ENCODE data around the gene HIC1.
"Not testable (repeated sequence)": the region's sequence is repeated elsewhere in the genome, so short reads cannot be mapped to it uniquely, and the experiment has no call there.

The HIC1 gene, protein sequence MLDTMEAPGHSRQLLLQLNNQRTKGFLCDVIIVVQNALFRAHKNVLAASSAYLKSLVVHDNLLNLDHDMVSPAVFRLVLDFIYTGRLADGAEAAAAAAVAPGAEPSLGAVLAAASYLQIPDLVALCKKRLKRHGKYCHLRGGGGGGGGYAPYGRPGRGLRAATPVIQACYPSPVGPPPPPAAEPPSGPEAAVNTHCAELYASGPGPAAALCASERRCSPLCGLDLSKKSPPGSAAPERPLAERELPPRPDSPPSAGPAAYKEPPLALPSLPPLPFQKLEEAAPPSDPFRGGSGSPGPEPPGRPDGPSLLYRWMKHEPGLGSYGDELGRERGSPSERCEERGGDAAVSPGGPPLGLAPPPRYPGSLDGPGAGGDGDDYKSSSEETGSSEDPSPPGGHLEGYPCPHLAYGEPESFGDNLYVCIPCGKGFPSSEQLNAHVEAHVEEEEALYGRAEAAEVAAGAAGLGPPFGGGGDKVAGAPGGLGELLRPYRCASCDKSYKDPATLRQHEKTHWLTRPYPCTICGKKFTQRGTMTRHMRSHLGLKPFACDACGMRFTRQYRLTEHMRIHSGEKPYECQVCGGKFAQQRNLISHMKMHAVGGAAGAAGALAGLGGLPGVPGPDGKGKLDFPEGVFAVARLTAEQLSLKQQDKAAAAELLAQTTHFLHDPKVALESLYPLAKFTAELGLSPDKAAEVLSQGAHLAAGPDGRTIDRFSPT

DNA sequence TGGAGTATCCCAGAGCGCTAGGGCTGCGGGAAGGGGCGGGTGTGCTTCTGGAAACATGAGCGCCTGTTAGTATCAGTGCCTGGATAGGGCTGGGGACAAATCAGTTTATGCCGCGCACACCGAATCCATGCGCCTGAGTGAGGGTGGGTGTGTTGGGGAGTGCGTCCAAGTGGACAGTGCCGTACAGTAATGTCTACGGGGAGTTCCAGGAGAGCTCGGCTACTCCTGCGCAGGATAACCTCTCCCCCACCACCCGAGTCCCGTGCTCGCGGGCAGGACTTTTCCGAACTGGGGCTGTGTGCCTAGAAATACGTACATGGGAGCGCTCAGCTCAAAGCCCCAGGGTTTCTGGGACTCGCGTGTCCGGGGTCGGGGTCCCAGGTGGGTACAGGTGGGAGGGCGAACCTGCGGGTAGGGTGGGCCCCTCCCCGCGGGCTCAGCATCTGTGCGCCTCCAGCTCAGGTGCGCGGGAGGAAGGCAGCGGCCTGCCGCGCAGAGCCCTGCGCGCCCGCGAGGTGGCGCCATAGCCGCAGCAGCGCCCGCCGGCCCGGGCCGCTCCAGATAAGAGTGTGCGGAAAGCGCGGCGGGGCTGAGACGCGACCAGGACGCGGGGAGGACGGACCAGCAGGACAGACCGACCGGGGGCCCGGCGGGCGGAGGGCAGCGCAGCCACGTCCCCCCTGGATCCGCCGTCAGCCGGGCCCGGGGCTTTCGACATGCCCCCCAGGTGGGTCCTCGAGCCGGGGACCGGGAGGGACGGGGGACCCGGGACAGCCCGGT is at the start of gene HIC1:
TSS of gene HIC1 (plus strand) at position 592 of the 780 bp plus-strand sequence. CDS start 1,588 bp downstream, outside the sequence.
- in situ Hi-C loops (cut with MboI; ENCODE audit: low sequenced_read_pairs) = no loop called here

DNA sequence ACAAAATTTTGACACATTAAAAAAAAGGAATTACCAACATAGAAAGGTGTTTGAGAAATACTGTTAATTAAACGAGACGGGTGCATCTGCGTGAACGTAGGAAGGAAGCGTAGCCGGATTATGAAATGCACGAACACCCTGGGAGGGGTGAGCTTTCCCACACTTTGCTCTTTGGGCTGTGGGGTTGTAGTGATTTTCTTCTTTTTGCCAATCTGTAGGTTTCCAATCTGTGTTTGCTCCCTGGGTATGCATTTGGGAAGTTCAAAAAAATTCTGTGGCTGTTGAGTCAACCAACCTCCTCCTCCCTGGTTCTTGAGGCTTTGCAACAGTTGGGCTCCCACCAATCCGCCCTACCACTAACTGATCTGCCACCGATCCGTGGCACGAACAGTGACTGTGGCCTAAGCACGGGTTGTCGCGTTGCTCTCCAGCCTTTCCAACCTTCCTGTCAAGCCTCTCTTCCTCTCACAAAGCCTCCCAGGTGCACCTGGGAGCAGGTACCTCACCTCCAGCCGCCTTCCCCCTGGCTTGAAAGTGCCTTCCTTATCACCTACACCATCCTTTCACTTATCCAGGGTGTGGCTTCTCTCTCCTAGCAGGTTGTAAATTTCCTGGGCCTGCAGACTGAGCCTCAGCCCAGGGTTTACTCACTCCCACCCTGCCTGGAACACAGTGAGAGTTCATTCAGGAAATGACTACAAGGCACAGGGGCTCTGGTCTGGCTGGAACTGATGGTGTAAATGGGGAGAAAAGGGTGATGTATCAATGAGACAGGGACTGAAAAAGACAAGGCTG is 46.4 kb upstream of the HIC1 start:
- in situ Hi-C loops (cut with MboI; ENCODE audit: low sequenced_read_pairs) = no loop called here

DNA sequence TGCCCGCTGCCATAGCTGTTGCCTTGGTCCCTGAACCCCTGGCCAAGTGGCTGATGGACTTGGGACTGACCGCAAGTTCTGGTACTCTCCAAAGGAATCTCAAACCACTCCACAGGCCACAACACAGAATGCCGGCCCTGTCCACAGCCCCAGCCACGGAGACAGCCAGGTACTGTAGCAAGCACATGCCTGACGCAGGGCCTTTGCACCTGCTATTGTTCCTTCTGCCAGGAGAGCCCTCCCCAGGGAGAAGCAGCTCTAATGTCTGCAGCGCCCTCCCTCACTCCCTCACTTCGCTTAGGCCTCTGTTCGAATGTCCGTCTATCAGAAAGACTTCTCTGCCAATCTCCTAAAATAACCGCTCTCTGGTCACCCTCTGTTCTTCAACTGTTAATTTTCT is 45.2 kb upstream of the HIC1 start:
- in situ Hi-C loops (cut with MboI; ENCODE audit: low sequenced_read_pairs) = no loop called here

DNA sequence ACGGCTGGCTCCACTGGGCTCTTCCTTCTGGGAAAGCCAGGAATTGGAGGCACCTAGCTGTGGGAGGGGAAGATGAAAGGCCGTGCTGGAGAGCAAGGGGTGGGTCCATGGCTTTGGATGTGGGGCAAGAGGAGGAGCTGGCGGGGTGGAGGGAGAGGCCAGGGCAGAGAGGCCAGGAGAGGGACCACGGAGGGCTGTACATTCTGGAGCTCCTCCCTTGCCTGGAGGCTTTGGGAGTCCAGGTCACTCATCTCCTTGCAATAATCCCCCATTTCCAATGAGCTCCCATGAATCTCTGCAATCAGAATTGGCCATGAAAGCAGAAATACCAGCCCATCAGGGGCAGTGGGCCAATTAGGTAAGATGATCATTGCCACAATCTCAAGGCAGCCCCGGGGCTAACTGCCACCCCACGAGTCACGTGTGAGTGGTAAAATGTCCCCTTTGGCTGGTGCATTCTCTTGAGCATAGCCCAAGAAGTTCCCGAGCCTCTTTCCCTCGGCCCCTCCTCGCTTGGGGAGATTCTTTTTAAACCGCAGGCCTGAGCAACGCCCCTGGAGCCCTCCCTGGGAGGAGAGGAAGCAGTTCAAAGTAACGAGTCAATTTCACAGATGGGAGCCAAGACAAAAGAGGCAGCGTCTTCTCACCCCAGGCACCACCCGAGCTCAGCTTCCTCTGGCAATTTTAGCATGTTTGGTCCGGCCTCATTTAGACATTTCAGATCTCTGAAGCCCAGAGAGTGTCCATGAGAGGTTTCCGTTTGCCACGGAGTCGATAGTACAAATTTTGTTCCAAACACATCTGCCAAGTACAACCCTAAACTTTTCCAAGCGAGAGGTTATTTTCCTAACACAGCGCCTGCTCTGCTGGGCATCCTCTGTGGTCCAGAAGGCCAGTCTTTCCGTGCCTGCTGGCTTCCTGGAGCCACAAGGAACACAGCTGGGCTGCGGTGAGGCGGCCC is 43.2 kb upstream of the HIC1 start:
- in situ Hi-C loops (cut with MboI; ENCODE audit: low sequenced_read_pairs) = no loop called here

DNA sequence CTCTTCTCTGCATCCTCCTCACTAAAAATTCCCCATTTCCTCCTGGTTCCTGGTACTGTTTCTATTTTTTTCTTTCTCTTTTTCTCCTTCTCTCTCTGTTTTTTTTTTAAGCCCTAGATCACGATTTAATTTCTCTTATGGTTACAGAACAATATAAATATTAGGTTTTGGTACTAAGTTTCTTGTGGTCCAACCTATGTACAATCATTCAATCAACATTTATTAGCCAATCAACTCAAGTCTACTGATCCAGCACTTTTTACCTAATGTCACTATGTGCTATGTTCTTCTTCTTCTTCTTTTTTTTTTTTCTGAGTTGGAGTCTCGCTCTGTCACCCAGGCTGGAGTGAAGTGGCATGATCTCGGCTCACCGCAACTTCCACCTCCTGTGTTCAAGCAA is 42.4 kb upstream of the HIC1 start:
- in situ Hi-C loops (cut with MboI; ENCODE audit: low sequenced_read_pairs) = no loop called here

DNA sequence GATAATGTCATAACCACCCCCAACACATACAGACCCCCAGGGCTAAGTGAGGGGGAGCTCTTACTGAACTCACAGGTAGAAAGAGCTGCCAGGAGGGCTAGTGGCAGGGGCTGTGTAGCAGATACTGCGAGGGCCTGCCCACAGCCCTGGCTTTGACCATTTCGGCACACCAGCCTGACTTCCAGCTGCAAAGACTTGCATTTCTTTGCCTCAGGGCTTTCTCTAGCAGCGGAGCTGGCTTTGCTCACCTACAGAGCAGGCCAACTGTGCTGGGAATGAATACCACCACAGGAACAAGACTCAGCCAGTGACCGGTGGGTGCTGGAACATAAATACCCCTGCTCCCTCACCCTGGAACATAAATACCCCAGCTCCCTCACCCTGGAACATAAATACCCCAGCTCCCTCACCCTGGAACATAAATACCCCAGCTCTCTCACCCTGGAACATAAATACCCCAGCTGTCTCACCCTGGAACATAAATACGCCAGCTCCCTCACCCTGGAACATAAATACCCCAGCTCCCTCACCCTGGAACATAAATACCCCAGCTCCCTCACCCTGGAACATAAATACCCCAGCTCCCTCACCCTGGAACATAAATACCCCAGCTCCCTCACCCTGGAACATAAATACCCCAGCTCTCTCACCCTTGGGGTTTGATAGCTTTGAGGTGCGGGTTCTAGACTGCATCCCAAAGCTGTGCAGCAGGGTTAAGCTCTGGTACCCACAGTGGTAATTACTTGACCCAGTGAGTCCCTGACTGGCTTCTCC is 41.5 kb upstream of the HIC1 start:
- in situ Hi-C loops (cut with MboI; ENCODE audit: low sequenced_read_pairs) = not testable (repeated sequence)

DNA sequence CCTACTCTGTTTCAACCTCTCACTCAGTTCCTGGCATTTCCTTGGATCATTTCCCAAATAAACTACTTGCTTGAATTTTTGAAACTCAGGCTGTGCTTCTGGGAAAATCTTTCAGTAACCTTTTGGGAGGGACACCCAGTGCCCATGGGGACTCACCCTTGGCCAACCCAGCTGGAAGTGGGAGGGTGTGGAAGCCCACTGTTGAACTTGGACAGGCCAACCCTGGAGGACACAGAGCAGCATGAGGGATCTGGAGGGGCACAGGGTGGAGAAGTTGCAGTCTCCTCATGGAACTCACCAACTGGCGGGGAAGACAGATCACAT is 40.9 kb upstream of the HIC1 start:
- in situ Hi-C loops (cut with MboI; ENCODE audit: low sequenced_read_pairs) = no loop called here

DNA sequence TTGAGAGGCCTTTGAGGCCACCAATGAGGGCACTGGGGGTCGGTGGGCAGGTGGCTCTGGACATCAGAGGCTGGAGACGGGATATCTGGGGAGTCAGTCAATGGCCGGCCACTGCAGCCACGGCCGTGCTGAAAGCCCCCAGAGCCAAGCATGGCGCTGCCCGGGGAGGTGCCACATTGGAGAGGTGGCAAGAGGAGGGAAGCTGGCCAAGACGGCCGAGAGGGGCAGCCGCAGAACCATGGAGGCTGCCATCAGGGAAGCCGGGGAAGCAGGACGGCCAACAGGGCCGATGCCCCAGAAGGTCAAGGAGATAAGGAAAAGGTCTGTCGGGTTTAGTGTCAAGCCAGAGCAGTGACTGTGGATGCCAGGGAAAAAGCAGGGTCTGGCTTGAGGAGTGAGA is 39.6 kb upstream of the HIC1 start:
- in situ Hi-C loops (cut with MboI; ENCODE audit: low sequenced_read_pairs) = no loop called here

DNA sequence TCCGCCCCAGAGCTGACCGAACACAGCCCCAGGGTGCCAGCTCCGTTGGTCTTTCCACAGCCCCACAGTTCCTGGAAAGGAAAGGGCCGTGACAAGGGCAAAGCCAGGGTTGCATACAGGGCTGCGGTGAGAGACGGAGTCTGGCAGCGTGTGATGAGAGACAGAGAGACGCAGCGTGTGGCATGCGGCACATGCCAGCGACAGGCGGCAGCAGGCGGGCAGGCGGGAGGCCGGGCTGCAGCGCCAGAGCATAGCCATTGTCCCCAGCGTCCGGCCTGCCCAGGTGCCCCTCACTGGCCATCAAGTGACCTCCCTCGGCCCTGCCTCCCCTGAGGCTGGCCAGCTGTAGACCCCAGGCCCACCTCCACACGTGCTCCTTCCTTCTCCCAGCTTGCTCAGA is 38.4 kb upstream of the HIC1 start:
- in situ Hi-C loops (cut with MboI; ENCODE audit: low sequenced_read_pairs) = no loop called here

DNA sequence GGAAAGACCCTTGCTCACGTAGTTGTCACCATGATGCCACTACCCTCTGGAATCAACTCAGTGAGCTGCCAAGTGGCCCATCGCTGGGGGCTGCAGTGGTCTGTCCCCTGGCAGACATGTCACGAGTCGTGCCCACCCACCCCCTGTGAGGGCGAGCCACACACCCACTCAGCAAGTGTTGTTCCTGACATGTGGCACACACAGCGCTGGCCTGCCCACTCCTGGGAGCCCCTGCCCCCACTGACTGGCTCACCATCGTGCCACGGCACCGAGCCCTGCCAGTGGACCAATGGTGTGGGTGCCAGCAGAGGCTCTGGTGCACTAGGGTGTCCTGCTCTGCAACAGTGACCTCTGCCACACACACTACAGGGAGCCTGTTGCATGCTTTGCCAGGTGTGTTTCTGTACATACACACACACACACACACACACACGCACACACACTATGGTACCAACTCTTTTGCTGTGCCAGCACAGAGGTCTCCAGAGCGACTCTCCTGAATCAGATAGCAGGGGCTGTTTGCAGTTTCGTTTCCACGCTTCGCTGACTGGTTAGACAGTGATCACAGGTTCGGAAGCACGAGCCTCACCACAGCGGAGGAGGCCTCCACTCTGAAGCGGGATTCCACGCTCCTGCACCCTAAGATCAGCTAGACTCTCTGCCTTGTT is 37.5 kb upstream of the HIC1 start:
- in situ Hi-C loops (cut with MboI; ENCODE audit: low sequenced_read_pairs) = no loop called here

DNA sequence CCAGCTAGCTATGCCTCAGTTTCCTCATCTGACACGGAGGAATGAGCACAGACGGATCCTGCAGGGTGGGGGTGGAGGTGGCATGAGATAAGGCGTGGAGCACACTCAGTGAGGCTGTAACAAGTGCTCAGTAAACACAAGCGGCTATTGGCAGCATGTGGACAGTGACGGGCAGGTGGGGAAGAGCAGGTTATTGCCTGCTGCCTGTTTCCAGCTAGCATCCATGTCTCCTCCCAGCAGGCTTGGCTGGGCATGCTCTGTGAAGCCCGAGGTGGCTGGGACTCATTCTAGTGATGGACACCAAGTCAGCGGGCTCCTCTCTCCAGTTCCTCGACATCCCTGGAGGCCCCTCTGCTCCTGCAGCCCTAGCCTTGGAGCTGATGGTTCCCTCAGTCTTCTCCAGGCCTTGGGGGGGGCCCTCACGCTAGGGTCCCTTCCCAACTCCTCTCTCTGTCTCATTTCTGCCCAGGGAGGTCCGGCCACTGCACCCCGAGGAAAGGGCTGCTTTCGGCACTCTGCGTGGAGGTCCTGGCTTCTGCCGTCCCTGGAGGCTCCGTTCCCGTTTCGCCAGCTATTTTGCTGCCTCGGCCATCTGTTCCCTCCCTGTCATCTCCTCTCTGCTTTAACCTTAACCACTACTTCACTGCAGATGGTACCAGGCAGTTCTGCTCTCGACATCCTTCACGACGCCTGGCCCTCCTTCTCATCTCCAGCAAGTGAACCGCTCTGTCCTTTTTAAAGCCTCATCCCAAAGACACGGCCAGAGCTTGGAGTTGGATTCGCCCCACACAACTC is 36.0 kb upstream of the HIC1 start:
- in situ Hi-C loops (cut with MboI; ENCODE audit: low sequenced_read_pairs) = no loop called here

DNA sequence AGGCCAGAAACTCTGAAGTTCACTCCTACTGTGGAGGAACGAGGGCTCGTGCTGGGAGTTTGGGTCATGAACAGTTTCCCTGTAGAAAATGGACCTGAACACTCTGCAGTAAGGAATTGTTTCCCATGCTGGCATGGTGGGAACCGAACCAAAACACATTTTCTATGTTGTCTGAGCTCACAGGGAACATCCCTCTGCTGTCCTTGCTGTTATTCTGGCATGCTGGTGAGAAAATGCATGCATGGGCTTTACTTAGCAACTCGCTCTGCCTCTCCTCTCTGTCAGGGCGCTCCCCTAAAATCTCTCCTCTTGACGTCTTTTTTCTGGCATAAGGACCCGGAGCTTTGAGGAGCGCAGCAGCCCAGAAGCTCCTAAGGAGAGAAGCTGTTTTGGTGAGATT is 35.2 kb upstream of the HIC1 start:
- in situ Hi-C loops (cut with MboI; ENCODE audit: low sequenced_read_pairs) = no loop called here

DNA sequence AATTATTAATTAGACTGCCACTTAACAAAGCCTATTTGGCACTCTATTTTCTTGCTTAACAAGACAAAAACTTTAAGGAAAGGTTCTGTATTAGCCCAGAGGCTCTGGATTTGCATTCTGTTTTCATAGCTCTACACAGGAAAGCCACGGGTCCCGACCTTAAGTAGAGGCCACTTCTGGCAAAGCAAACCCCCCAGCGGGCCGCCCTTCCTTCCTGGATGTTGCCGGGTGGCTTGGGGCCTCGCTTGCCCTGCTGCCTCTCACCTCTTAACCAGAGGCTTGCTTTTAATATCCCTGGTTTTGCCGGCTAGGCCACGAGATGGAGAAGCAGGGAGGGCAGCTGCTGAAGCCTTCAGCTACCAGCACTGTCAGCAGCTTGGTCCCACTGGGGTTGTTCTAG is 34.2 kb upstream of the HIC1 start:
- in situ Hi-C loops (cut with MboI; ENCODE audit: low sequenced_read_pairs) = no loop called here

DNA sequence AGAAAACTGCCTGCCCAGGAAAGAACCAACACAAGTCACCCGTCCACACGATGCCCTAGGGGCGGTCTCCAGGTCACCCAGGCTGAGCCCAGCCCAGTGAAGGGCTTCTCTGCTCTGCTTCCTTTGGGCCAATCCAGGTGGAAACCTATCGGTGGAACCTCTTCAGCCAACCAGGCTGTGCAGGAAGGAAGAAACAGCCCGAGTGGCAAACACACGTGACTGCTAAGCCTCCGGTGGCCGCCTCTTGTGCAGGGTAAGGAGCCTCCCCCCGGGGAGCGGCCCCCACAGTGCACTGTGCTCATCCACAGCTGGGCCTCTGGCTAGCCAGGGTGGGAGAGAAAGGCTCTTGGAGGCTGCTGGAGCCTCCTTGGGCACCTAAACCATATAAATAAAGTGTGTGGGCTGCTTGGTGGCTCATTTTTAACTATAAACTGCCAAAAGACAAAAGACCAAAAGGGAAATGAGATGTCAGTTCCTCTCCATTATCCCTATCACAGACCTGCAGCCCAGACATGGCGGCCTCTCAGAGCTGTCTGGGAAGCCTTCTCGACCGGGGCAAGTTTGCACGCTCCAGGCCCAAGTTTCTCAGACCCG is 32.2 kb upstream of the HIC1 start:
- in situ Hi-C loops (cut with MboI; ENCODE audit: low sequenced_read_pairs) = no loop called here

DNA sequence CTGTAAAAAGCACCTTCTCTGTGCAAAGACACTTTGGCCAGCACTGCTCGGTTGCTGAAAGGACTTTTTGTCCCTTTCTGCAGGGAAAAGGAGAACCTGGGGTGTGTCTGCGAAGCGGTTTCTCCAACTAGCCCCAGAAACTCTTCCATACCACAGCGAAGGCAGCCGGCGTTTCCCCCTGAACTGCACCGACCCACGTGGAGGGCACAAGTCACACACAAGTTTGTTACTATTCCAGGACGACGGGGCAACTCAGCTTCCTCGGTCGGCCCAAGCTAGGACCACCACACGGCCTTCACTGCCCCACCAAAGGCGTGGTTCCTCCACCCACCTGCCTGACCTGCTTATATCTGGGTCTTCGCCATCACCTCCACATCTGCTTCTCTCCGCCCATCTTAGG is 31.6 kb upstream of the HIC1 start:
- in situ Hi-C loops (cut with MboI; ENCODE audit: low sequenced_read_pairs) = no loop called here

DNA sequence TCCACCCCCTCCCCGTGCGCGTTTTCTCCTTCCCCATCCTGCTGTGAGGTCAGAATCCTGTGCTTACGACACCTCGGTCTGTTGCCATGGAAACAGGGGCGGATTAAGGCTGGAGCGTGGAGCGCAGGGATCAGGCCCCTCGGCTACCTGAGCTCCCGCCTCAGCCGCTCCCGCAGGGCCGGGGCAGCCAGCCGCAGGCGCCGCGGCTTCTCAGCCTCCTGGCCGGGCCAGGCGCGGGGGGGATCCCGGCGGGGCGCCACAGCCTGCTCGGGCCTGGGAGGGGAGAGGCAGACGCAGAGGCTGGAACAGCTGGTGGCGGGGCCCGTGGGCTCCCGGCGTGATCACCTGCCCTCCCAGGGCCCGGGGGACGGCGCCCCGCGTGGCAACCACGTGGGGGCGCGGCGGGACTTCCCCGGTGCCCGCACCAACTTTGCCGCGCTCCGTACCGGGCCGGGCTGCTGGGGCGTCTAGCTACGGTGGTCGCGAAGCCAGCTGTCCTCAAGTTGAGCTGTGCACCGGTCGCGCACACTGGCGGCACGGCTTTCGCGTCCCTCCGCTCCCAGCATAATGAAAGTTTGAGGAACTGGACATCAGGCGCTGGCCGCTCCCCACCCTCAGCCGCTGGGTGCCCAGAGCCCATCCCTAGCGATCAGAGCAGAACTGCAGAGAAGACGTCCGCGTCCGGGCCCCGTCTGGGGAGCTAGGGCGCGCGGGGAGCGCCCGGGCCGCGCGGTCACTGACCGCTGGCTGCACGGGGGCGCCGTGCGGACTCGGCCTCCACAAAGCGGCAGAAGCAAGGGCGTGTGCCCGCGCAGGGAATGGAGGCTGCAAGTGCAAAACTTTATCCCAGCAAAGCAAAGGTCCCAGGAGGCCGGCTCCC is 31.0 kb upstream of the HIC1 start:
- in situ Hi-C loops (cut with MboI; ENCODE audit: low sequenced_read_pairs) = no loop called here
